H1 (cell line): Measurements from ENCODE around the gene WSCD1. TPM values are rescaled to one million over a fixed set of nuclear protein-coding genes. Genes with fewer than 3 reads are reported as not detected.

Experiments
- CTCF ChIA-PET: fragments of 300-600 bp; sonication (Branson Sonifier 250); formaldehyde crosslinking; loops from one replicate; lab custom pipeline; 2021; ENCODE audit not compliant: partially characterized antibody; lab: Charles Lee
- POLR2A ChIA-PET: fragments of 300-600 bp; sonication (Branson Sonifier 250); formaldehyde crosslinking; loops from one replicate; lab custom pipeline; 2021; ENCODE audit warnings: inconsistent platforms; ENCODE audit not compliant: partially characterized antibody; lab: Charles Lee
- DNase-seq, 2 experiments: peaks; one replicate each; pipeline versions ENCODE4 v3.0.0 to v3.0.0-alpha.2; 2010 to 2022; ENCODE audit warnings: low spot score in 2 of 2, low read depth in 1 of 2, mixed read lengths in 1 of 2
- FAIRE-seq: peaks from 2 replicates; lab custom pipeline; 2011; peaks lifted over from hg19 to GRCh38; lab: Jason Lieb, UNC
- H2AFZ ChIP-seq: 2 replicates; pipeline ENCODE4 v1.8.1; 2012; ENCODE audit warnings: low read length, inconsistent platforms
- H2AK5ac ChIP-seq: 2 replicates; pipeline ENCODE4 v1.6.1; 2013; ENCODE audit warnings: low read depth, low read length
- H2BK120ac ChIP-seq: replicated peaks from 2 replicates; pipeline ENCODE3; 2013; ENCODE audit warnings: low read depth, low read length, inconsistent platforms
- H2BK12ac ChIP-seq: 2 replicates; pipeline ENCODE4 v1.6.1; 2013; ENCODE audit warnings: low read depth, low read length
- H2BK15ac ChIP-seq: 2 replicates; pipeline ENCODE4 v1.6.1; 2013; ENCODE audit warnings: low read length
- H2BK20ac ChIP-seq: 2 replicates; pipeline ENCODE4 v1.6.1; 2013; ENCODE audit warnings: low read length
- H2BK5ac ChIP-seq: 2 replicates; pipeline ENCODE4 v1.6.1; 2013; ENCODE audit warnings: low read depth, low read length
- H3K14ac ChIP-seq: 2 replicates; pipeline ENCODE4 v1.6.1; 2013; ENCODE audit warnings: inconsistent platforms; ENCODE audit not compliant: insufficient read length
- H3K18ac ChIP-seq: 2 replicates; pipeline ENCODE4 v1.6.1; 2013; ENCODE audit warnings: low read length; ENCODE audit errors: extremely low read depth
- H3K23ac ChIP-seq: 2 replicates; pipeline ENCODE4 v1.6.1; 2013; ENCODE audit warnings: inconsistent platforms; ENCODE audit not compliant: insufficient read length
- H3K23me2 ChIP-seq: 2 replicates; pipeline ENCODE4 v1.6.1; 2013; ENCODE audit warnings: low read depth, low read length
- H3K27ac ChIP-seq: 2 replicates; pipeline ENCODE4 v1.6.1; 2011; ENCODE audit warnings: low read depth, low read length, inconsistent platforms
- H3K27me3 ChIP-seq, 4 experiments: replicated peaks in 1 of 4; 1 replicate in 1 of 4; 2 replicates in 3 of 4; pipeline versions ENCODE4 v1.6.1 to v1.8.1; 2011 to 2013; ENCODE audit warnings: low read length in 3 of 4, mild to moderate bottlenecking in 3 of 4, inconsistent platforms in 2 of 4, mixed read lengths in 2 of 4, moderate library complexity in 1 of 4; ENCODE audit not compliant: control insufficient read depth in 3 of 4, insufficient read depth in 3 of 4; ENCODE audit errors: extremely low read depth in 1 of 4
- H3K36me3 ChIP-seq, 4 experiments: 2 replicates each; pipeline versions ENCODE4 v1.6.1 to v1.8.1; 2011 to 2013; ENCODE audit warnings: mild to moderate bottlenecking in 4 of 4, low read length in 3 of 4, moderate library complexity in 2 of 4, control low read depth in 1 of 4, inconsistent platforms in 1 of 4; ENCODE audit not compliant: insufficient read depth in 4 of 4, control insufficient read depth in 2 of 4
- H3K4ac ChIP-seq: replicated peaks from 2 replicates; pipeline ENCODE3; 2013; ENCODE audit warnings: low read length, low read depth, mixed read lengths, inconsistent platforms; ENCODE audit not compliant: insufficient read length
- H3K4me1 ChIP-seq, 4 experiments: replicated peaks in 1 of 4; 1 replicate in 1 of 4; 2 replicates in 3 of 4; pipeline versions ENCODE4 v1.6.1 to v1.8.1; 2011 to 2013; ENCODE audit warnings: low read length in 3 of 4, inconsistent platforms in 2 of 4, mixed read lengths in 1 of 4; ENCODE audit not compliant: insufficient read depth in 4 of 4, control insufficient read depth in 3 of 4
- H3K4me2 ChIP-seq, 2 experiments: 2 replicates each; pipeline versions ENCODE4 v1.6.1 to v1.8.1; 2011 to 2013; ENCODE audit warnings: low read depth in 2 of 2, low read length in 2 of 2, control low read depth in 1 of 2, inconsistent platforms in 1 of 2, mild to moderate bottlenecking in 1 of 2; ENCODE audit not compliant: insufficient read depth in 1 of 2
- H3K4me3 ChIP-seq, 4 experiments: fragments of 200-600, 300-600 bp in 1 of 4; sonication (generic), shearing (Covaris generic), sonication (Bioruptor Twin) in 1 of 4; 2 replicates each; pipeline versions ENCODE4 v1.5.1 to v1.8.1; 2011 to 2016; ENCODE audit warnings: low read length in 4 of 4, low read depth in 3 of 4, control low read depth in 2 of 4, inconsistent platforms in 2 of 4, mild to moderate bottlenecking in 2 of 4, mixed read lengths in 1 of 4, moderate library complexity in 1 of 4; ENCODE audit not compliant: insufficient read depth in 2 of 4; ENCODE audit errors: extremely low read depth in 1 of 4
- H3K56ac ChIP-seq: replicated peaks from 2 replicates; pipeline ENCODE3; 2013; ENCODE audit warnings: low read depth, mild to moderate bottlenecking, mixed read lengths, low read length, inconsistent platforms; ENCODE audit not compliant: insufficient read length
- H3K79me1 ChIP-seq: 2 replicates; pipeline ENCODE4 v1.6.1; 2013; ENCODE audit warnings: low read depth, low read length, control low read depth
- H3K79me2 ChIP-seq, 2 experiments: 2 replicates each; pipeline versions ENCODE4 v1.6.1 to v1.8.1; 2012 to 2013; ENCODE audit warnings: low read length in 2 of 2, mild to moderate bottlenecking in 2 of 2, inconsistent platforms in 1 of 2; ENCODE audit not compliant: insufficient read depth in 2 of 2, control insufficient read depth in 1 of 2
- H3K9ac ChIP-seq, 4 experiments: replicated peaks in 1 of 4; 1 replicate in 1 of 4; 2 replicates in 3 of 4; pipeline versions ENCODE4 v1.6.1 to v1.8.1; 2011 to 2013; ENCODE audit warnings: low read depth in 3 of 4, low read length in 3 of 4, control low read depth in 2 of 4, mild to moderate bottlenecking in 2 of 4, moderate library complexity in 2 of 4, inconsistent platforms in 1 of 4; ENCODE audit errors: extremely low read depth in 1 of 4
- H3K9me3 ChIP-seq, 2 experiments: 2 replicates each; pipeline versions ENCODE4 v1.6.1 to v1.8.1; 2012 to 2013; ENCODE audit warnings: mild to moderate bottlenecking in 2 of 2, moderate library complexity in 2 of 2, control low read depth in 1 of 2, inconsistent platforms in 1 of 2, low read depth in 1 of 2, low read length in 1 of 2, mixed read lengths in 1 of 2; ENCODE audit not compliant: insufficient read depth in 2 of 2
- H4K20me1 ChIP-seq, 2 experiments: replicated peaks in 1 of 2; 2 replicates each; pipeline versions ENCODE3 to v1.8.1; 2011 to 2013; ENCODE audit warnings: inconsistent platforms in 2 of 2, low read length in 2 of 2, mild to moderate bottlenecking in 1 of 2; ENCODE audit not compliant: insufficient read depth in 2 of 2, control insufficient read depth in 1 of 2
- H4K5ac ChIP-seq: 2 replicates; pipeline ENCODE4 v1.6.1; 2013; ENCODE audit warnings: low read length, low read depth, mixed read lengths, inconsistent platforms; ENCODE audit not compliant: insufficient read length
- H4K8ac ChIP-seq: 2 replicates; pipeline ENCODE4 v1.8.0; 2013; ENCODE audit warnings: mild to moderate bottlenecking, moderate library complexity, low read length, inconsistent platforms; ENCODE audit not compliant: insufficient read depth; ENCODE audit errors: extremely low read depth
- H4K91ac ChIP-seq: replicated peaks from 2 replicates; pipeline ENCODE3; 2013; ENCODE audit warnings: low read length, mixed read lengths, inconsistent platforms; ENCODE audit not compliant: insufficient read length
- E2F6 ChIP-seq: IDR thresholded peaks from 2 replicates; pipeline ENCODE4 v1.6.1; 2012; ENCODE audit warnings: inconsistent platforms
- GTF2F1 ChIP-seq: IDR thresholded peaks from 2 replicates; pipeline ENCODE4 v1.6.1; 2012; ENCODE audit warnings: low read depth, low read length, improper control_type of control experiment, borderline replicate concordance
- JUND ChIP-seq: IDR thresholded peaks from 2 replicates; pipeline ENCODE4 v1.6.1; 2011; ENCODE audit warnings: mild to moderate bottlenecking, improper control_type of control experiment, low read length
- KDM1A ChIP-seq: fragments of 200-600, 300-600 bp; sonication (generic); IDR thresholded peaks from 2 replicates; pipeline ENCODE4 v1.7.1; 2016; ENCODE audit warnings: mild to moderate bottlenecking, low read length, borderline replicate concordance
- MAX ChIP-seq: IDR thresholded peaks from 2 replicates; pipeline ENCODE4 v1.6.1; 2012; ENCODE audit warnings: inconsistent platforms
- NANOG ChIP-seq: IDR thresholded peaks from 2 replicates; pipeline ENCODE4 v1.6.1; 2011; ENCODE audit warnings: low read length, low read depth, mild to moderate bottlenecking, inconsistent platforms; ENCODE audit not compliant: insufficient read depth, poor library complexity, severe bottlenecking
- NRF1 ChIP-seq: IDR thresholded peaks from 2 replicates; pipeline ENCODE4 v1.6.1; 2011; ENCODE audit warnings: mild to moderate bottlenecking, low read depth, low read length, improper control_type of control experiment
- RNF2 ChIP-seq: fragments of 200-900, 300-1000 bp; sonication (generic); IDR thresholded peaks from 2 replicates; pipeline ENCODE4 v1.7.1; 2016; ENCODE audit warnings: borderline replicate concordance, low read depth, mild to moderate bottlenecking, antibody characterized with exemption, low read length; ENCODE audit not compliant: poor library complexity, severe bottlenecking; ENCODE audit errors: missing control alignments
- RXRA ChIP-seq: IDR thresholded peaks from 2 replicates; pipeline ENCODE4 v1.6.1; 2011; ENCODE audit warnings: low read depth, mild to moderate bottlenecking, low read length, moderate library complexity; ENCODE audit not compliant: insufficient read depth
- SIX5 ChIP-seq: IDR thresholded peaks from 2 replicates; pipeline ENCODE4 v1.6.1; 2011; ENCODE audit warnings: mild to moderate bottlenecking, low read depth, low read length
- SP2 ChIP-seq: IDR thresholded peaks from 2 replicates; pipeline ENCODE4 v1.6.1; 2012; ENCODE audit warnings: mild to moderate bottlenecking, low read length, inconsistent platforms
- SUZ12 ChIP-seq: fragments of 200-600 bp; sonication (generic); IDR thresholded peaks from 2 replicates; pipeline ENCODE4 v1.6.1; 2012; ENCODE audit warnings: mild to moderate bottlenecking, inconsistent platforms, low read length, moderate library complexity, mixed read lengths
- TEAD4 ChIP-seq: IDR thresholded peaks from 2 replicates; pipeline ENCODE4 v1.6.1; 2012; ENCODE audit warnings: low read depth, low read length, inconsistent platforms, mixed read lengths
- WGBS, 2 experiments: shearing (Covaris generic) in 1 of 2; methylation state at CpG; one replicate each; pipeline versions ENCODE4 v1.1.6 to v1.1.7; 2013 to 2015; ENCODE audit warnings: low lambda C conversion rate in 2 of 2, mixed read lengths in 2 of 2, inconsistent platforms in 1 of 2, low coverage in 1 of 2, missing lambda C conversion rate in 1 of 2; ENCODE audit not compliant: insufficient replicate concordance in 2 of 2, insufficient coverage in 1 of 2, insufficient read length in 1 of 2; ENCODE audit errors: extremely low coverage in 1 of 2, missing lambda C conversion rate in 1 of 2; 5-methylcytosine and 5-hydroxymethylcytosine counted together
- polyA plus RNA-seq, 7 experiments: library from polyadenylated mRNA; depleted of rRNA in 3 of 7; stranded (reverse) in 5 of 7; unstranded in 2 of 7; fragments of >200 nt in 5 of 7; fragments of 200-250 nt in 2 of 7; gene quantifications; 1 replicate in 5 of 7; 2 replicates in 1 of 7; 4 replicates in 1 of 7; pipeline versions ENCODE4 v1.2.1 to v1.2.3, GENCODE V29; 2011 to 2013; ENCODE audit warnings: missing spikeins in 2 of 7, mixed read lengths in 2 of 7
- total RNA-seq: library from RNA; stranded (reverse); fragmentation: NEBNext Ultra II Directional; extraction: Animal tissue kit (Norgen Biotek cat#: 25700); gene quantifications from 2 replicates; pipeline ENCODE4 v1.2.1, GENCODE V29; 2021

WSCD1 gene
- total and polyA plus RNA-seq, 2 of the 8 experiments (the other 6 are each of a cell fraction or from before 2014, with no cell fraction given), result 21.9 to 39.0 TPM

GRCh38 chr17:6095501-6095900, 25.3 kb downstream of the WSCD1 start:
- DNase-seq (no peak), FAIRE-seq (no peak)
- Histone ChIP-seq H3K23ac (no peak overlapping the region), H3K9me3 (no peaks in the 10 kb centered on the region), H4K20me1 (no peaks in the 10 kb centered on the region), H3K23me2 (no peaks in the 10 kb centered on the region; the same call in 1 of the 2 replicates), H2BK15ac (no peak overlapping the region), H3K56ac (no peak overlapping the region), H2BK20ac (no peak overlapping the region), H3K79me1 (no peaks in the 10 kb centered on the region), H4K91ac (no peak overlapping the region), H4K8ac (no peak overlapping the region), H3K4me1 (peaks cover 0 to 7% (median 5%) of the 10 kb centered on the region in 4 experiments; a peak in 4 of 7 replicates), H3K4ac (no peak overlapping the region), H2AK5ac (no peak overlapping the region), H3K36me3 (peaks cover 0 to 12% (median 4%) of the 10 kb centered on the region in 4 experiments; a peak in 6 of 8 replicates), H3K79me2 (no peaks in the 10 kb centered on the region), H3K4me2 (no peak overlapping the region), H2BK12ac (no peak overlapping the region), H2AFZ (no peak overlapping the region), H3K9ac (no peak overlapping the region), H2BK5ac (no peak overlapping the region), H3K27ac (no peak overlapping the region), H4K5ac (no peak overlapping the region), H2BK120ac (no peak overlapping the region), H3K18ac (no peak overlapping the region), H3K14ac (no peak overlapping the region), H3K27me3 (no peaks in the 10 kb centered on the region), H3K4me3 (no peak overlapping the region)
- 96% methylated on average over 6 of the region's 6 CpGs; no CpG with 5 or more reads in 1 of the 2 experiments for WGBS, 2 experiments
- POLR2A ChIA-PET, result interaction anchor here (0.6 kb wide), 1 partner anchor 14 kb away, joined by 3 read pairs; no protein-coding TSS in a partner anchor
- CTCF ChIA-PET, result no interaction called here
- TF ChIP-seq MAX, result no peak
- no peak for TF ChIP-seq SIX5
- TF ChIP-seq NANOG, result no peak
- no peak for TF ChIP-seq GTF2F1
- TF ChIP-seq RNF2, result no peak
- TF ChIP-seq KDM1A, result no peak
- TF ChIP-seq TEAD4, result no peak
- TF ChIP-seq SUZ12, result no peak
- TF ChIP-seq NRF1, result no peak
- no peak for TF ChIP-seq RXRA
- TF ChIP-seq E2F6, result no peak
- TF ChIP-seq SP2, result no peak
- no peak for TF ChIP-seq JUND
